B cell (primary cell): ENCODE data around the gene GGT5. TPM values are rescaled to one million over a fixed set of nuclear protein-coding genes. Genes with fewer than 3 reads are reported as not detected.

Experiments
- ATAC-seq: fragments of 200-7000 bp; cut with Tn5 transposase; one replicate; pipeline ENCODE4 v1.10.0; 2021; ENCODE audit warnings: low read depth, mild to moderate bottlenecking, moderate number of reproducible peaks, moderate library complexity
- CTCF ChIA-PET: fragments of 350-600 bp; sonication (Branson Sonifier 250); formaldehyde crosslinking; loops from one replicate; lab custom pipeline; 2021; ENCODE audit warnings: antibody characterized with exemption, inconsistent platforms; lab: Charles Lee
- POLR2A ChIA-PET: fragments of 350-600 bp; sonication (Branson Sonifier 250); formaldehyde crosslinking; loops from one replicate; lab custom pipeline; 2021; ENCODE audit warnings: antibody characterized with exemption; lab: Charles Lee
- DNase-seq: peaks from one replicate; pipeline ENCODE4 v3.0.0; 2013
- H2AFZ ChIP-seq: 2 replicates; pipeline ENCODE4 v1.6.1; 2012; ENCODE audit warnings: mild to moderate bottlenecking, low read depth, low read length; ENCODE audit not compliant: insufficient read depth, poor library complexity, severe bottlenecking
- H3K27ac ChIP-seq, 2 donors: 1 replicate in 1 of 2; 2 replicates in 1 of 2; pipeline ENCODE4 v1.5.1; 2012 to 2013; ENCODE audit warnings: low read length in 2 of 2, mild to moderate bottlenecking in 2 of 2, moderate library complexity in 1 of 2
- H3K27me3 ChIP-seq, 4 experiments: fragments of 200-600 bp in 1 of 4; sonication (generic) in 1 of 4; replicated peaks in 1 of 4; 1 replicate in 2 of 4; 2 replicates in 2 of 4; pipeline versions ENCODE4 v1.6.1 to v1.7.0; 2013 to 2016; ENCODE audit warnings: low read length in 3 of 4, mild to moderate bottlenecking in 2 of 4, mixed read lengths in 1 of 4, moderate library complexity in 1 of 4; ENCODE audit not compliant: insufficient read depth in 4 of 4, control insufficient read depth in 3 of 4; ENCODE audit errors: control extremely low read depth in 1 of 4
- H3K36me3 ChIP-seq, 2 experiments: replicated peaks in 1 of 2; 1 replicate in 1 of 2; 2 replicates in 1 of 2; pipeline versions ENCODE4 v1.6.1 to v1.7.1; 2013; ENCODE audit warnings: low read length in 1 of 2; ENCODE audit not compliant: insufficient read depth in 2 of 2, control insufficient read depth in 1 of 2; ENCODE audit errors: control extremely low read depth in 1 of 2, extremely low read depth in 1 of 2
- H3K4me1 ChIP-seq, 2 donors: fragments of 200-600 bp in 1 of 2; sonication (generic) in 1 of 2; 1 replicate in 1 of 2; 2 replicates in 1 of 2; pipeline versions ENCODE4 v1.5.1 to v1.6.1; 2013 to 2017; ENCODE audit warnings: low read length in 2 of 2; ENCODE audit not compliant: control insufficient read depth in 2 of 2, insufficient read depth in 2 of 2
- H3K4me2 ChIP-seq: replicated peaks from 2 replicates; pipeline ENCODE3; 2012; ENCODE audit warnings: mild to moderate bottlenecking, low read depth, low read length; ENCODE audit not compliant: poor library complexity, severe bottlenecking
- H3K4me3 ChIP-seq, 5 experiments: fragments of 200-600 bp in 1 of 5; sonication (generic) in 1 of 5; 1 replicate in 3 of 5; 2 replicates in 2 of 5; pipeline versions ENCODE4 v1.5.1 to v1.7.0; 2011 to 2016; ENCODE audit warnings: low read length in 4 of 5, mild to moderate bottlenecking in 4 of 5, low read depth in 2 of 5, control low read depth in 1 of 5, moderate library complexity in 1 of 5; ENCODE audit not compliant: insufficient read depth in 1 of 5; ENCODE audit errors: control extremely low read depth in 1 of 5, extremely low read depth in 1 of 5
- H3K79me2 ChIP-seq: fragments of 200-600 bp; sonication (generic); one replicate; pipeline ENCODE4 v1.6.0; 2016; ENCODE audit warnings: low read length; ENCODE audit not compliant: control insufficient read depth, insufficient read depth
- H3K9ac ChIP-seq: fragments of 200-600 bp; sonication (generic); 2 replicates; pipeline ENCODE4 v1.6.1; 2017; ENCODE audit warnings: mild to moderate bottlenecking, low read length, moderate library complexity
- H3K9me3 ChIP-seq, 3 donors: one replicate each; pipeline versions ENCODE4 v1.6.1 to v1.7.1; 2013; ENCODE audit warnings: low read length in 2 of 3; ENCODE audit not compliant: control insufficient read depth in 2 of 3, insufficient read depth in 1 of 3; ENCODE audit errors: control extremely low read depth in 1 of 3
- H4K20me1 ChIP-seq: 2 replicates; pipeline ENCODE4 v1.6.0; 2012; ENCODE audit warnings: mild to moderate bottlenecking, low read length; ENCODE audit not compliant: insufficient read depth, control insufficient read depth, poor library complexity, severe bottlenecking
- H3K27ac Mint-ChIP-seq: one replicate; pipeline ENCODE4 v1.8.0; 2021; ENCODE audit warnings: mixed read lengths
- H3K27me3 Mint-ChIP-seq: one replicate; pipeline ENCODE4 v1.8.0; 2021; ENCODE audit warnings: mixed read lengths
- H3K4me1 Mint-ChIP-seq: one replicate; pipeline ENCODE4 v1.8.0; 2021; ENCODE audit warnings: mixed read lengths
- H3K4me3 Mint-ChIP-seq: one replicate; pipeline ENCODE4 v1.8.0; 2021; ENCODE audit warnings: mixed read lengths
- H3K9me3 Mint-ChIP-seq: one replicate; pipeline ENCODE4 v1.8.0; 2022; ENCODE audit warnings: mixed read lengths; ENCODE audit not compliant: insufficient read depth
- CTCF ChIP-seq: fragments of 200-600 bp; IDR thresholded peaks from one replicate; pipeline ENCODE4 v1.8.0; 2022; ENCODE audit warnings: antibody characterized with exemption, mild to moderate bottlenecking
- EZH2 ChIP-seq: IDR thresholded peaks from 2 replicates; pipeline ENCODE4 v1.6.1; 2012; ENCODE audit warnings: borderline replicate concordance, low read depth, mild to moderate bottlenecking, moderate library complexity, low read length; ENCODE audit not compliant: insufficient read depth, poor library complexity, severe bottlenecking
- WGBS: methylation state at CpG from one replicate; pipeline ENCODE4 v1.1.5; 2013; ENCODE audit warnings: missing lambda C conversion rate; ENCODE audit not compliant: insufficient coverage; 5-methylcytosine and 5-hydroxymethylcytosine counted together
- intact Hi-C: fragments of 100-400 bp; cut with micrococcal nuclease; formaldehyde crosslinking; loops from one replicate; pipeline ENCODE4 v1.10.0; 2022
- polyA plus RNA-seq: library from polyadenylated mRNA; depleted of rRNA; stranded (reverse); fragments of >200 nt; gene quantifications from 2 replicates; pipeline ENCODE4 v1.2.3, GENCODE V29; 2012
- total RNA-seq, 2 donors: library from RNA; stranded (reverse); fragments of 120-200 nt in 1 of 2; gene quantifications; 1 replicate in 1 of 2; 2 replicates in 1 of 2; pipeline versions ENCODE4 v1.2.3 to v1.2.4, GENCODE V29; 2013 to 2022

GGT5 gene
- total and polyA plus RNA-seq, 2 donors (not counting 1 experiment from before 2014, with no cell fraction given), result not detected

- no peak overlapping the region for H3K4me2 ChIP-seq
- H3K27me3 ChIP-seq, result no peaks in the 10 kb centered on the region
- intact Hi-C loops, result no loop called here
- ATAC-seq (no peak), DNase-seq (no peak)
- H3K4me1 Mint-ChIP-seq, result peaks cover 1% of the 10 kb centered on the region
- H3K27ac Mint-ChIP-seq, result no peak overlapping the region
- no peak for TF ChIP-seq CTCF
- no peak for TF ChIP-seq EZH2
- no peak overlapping the region for H2AFZ ChIP-seq
- no peaks in the 10 kb centered on the region for H4K20me1 ChIP-seq
- no peaks in the 10 kb centered on the region for H3K9me3 ChIP-seq
- H3K36me3 ChIP-seq, result no peaks in the 10 kb centered on the region
- H3K4me3 Mint-ChIP-seq, result no peak overlapping the region
- H3K9me3 Mint-ChIP-seq, result no peaks in the 10 kb centered on the region
- no peaks in the 10 kb centered on the region for H3K79me2 ChIP-seq
- CTCF ChIA-PET, result interaction anchor here (0.9 kb wide), 1 partner anchor 126 kb away, joined by 3 read pairs; no protein-coding TSS in a partner anchor
- H3K9ac ChIP-seq, result no peak overlapping the region
- H3K27ac ChIP-seq, result no peak overlapping the region
- 98% methylated on average over 15 of the region's 15 CpGs for WGBS
- no peaks in the 10 kb centered on the region for H3K4me1 ChIP-seq
- H3K27me3 Mint-ChIP-seq, result no peaks in the 10 kb centered on the region
- no peak overlapping the region for H3K4me3 ChIP-seq
- POLR2A ChIA-PET, result no interaction called here
Observed at GRCh38 chr22:24232725-24233124, 12.2 kb downstream of the GGT5 start.

DNA sequence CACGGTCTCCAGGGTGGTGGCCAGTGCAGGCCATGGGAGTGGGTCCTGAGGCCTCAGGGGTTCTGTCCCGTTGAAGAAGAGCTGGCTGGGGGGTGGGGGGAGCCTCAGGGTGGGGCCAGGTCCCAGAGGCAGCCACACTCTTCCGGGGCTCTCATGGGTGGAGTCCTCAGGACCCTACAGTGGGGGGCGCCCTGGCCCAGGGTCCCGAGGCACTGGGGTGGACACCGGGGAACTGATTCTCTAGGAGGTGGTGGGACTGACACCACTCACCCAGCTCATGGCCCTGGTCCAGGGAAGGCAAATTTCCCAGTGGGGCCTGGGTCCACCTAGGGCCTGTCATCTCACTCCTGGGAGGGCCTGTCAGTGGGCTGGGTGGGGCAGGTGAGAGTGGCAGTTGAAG lies 12.8 kb downstream of the GGT5 start:
- no peak for TF ChIP-seq CTCF
- TF ChIP-seq EZH2, result no peak
- Histone ChIP-seq H3K9ac (no peak overlapping the region), H3K4me2 (no peak overlapping the region), H3K4me1 (no peaks in the 10 kb centered on the region), H3K9me3 (no peaks in the 10 kb centered on the region), H3K4me3 (no peak overlapping the region), H4K20me1 (no peaks in the 10 kb centered on the region), H3K27me3 (no peaks in the 10 kb centered on the region), H3K79me2 (no peaks in the 10 kb centered on the region), H2AFZ (no peak overlapping the region), H3K36me3 (no peaks in the 10 kb centered on the region), H3K27ac (no peak overlapping the region)
- ChIA-PET POLR2A (no interaction called here), CTCF (no interaction called here)
- no peaks in the 10 kb centered on the region for H3K27me3 Mint-ChIP-seq
- H3K9me3 Mint-ChIP-seq, result no peaks in the 10 kb centered on the region
- peaks cover 1% of the 10 kb centered on the region for H3K4me1 Mint-ChIP-seq
- no peak overlapping the region for H3K27ac Mint-ChIP-seq
- 87% methylated on average over 4 of the region's 6 CpGs for WGBS
- ATAC-seq, result no peak
- DNase-seq, result no peak
- intact Hi-C loops, result no loop called here
- H3K4me3 Mint-ChIP-seq, result no peak overlapping the region
